ENCODE measurements around the gene MAPK4.
"Not testable (repeated sequence)": the region's sequence is repeated elsewhere in the genome, so short reads cannot be mapped to it uniquely, and the experiment has no call there.

The MAPK4 gene

GRCh38 chr18:50559752-50560680 is at the start of gene MAPK4:
TSS of gene MAPK4 (plus strand) at chr18:50560087. CDS start at chr18:50663959, 103,872 bp downstream.
- DNase-seq, result no peak

DNA sequence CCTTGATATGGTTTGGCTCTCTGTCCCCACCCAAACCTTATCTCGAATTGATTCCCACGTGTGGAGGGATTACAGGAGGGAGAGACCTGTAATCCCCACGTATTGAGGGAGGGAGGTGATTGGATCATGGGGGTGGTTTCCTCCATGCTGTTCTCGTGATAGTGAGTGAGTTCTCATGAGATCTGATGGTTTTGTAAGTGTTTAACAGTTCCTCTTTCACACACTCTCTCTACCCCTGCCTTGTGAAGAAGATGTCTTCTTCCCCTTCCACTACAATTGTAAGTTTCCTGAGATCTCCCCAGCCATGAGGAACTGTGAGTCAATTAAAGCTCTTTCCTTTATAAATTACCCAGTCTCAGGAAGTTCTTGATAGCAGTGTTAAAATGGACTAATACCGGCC is 42.6 kb upstream of the MAPK4 start:
- DNase-seq, result not testable (repeated sequence)

- DNase-seq, result no peak
These were observed 40.9 kb upstream of the MAPK4 start for GRCh38 chr18:50518787-50519546.

- no peak for DNase-seq
These were observed 36.7 kb upstream of the MAPK4 start for GRCh38 chr18:50523165-50523564.

DNA sequence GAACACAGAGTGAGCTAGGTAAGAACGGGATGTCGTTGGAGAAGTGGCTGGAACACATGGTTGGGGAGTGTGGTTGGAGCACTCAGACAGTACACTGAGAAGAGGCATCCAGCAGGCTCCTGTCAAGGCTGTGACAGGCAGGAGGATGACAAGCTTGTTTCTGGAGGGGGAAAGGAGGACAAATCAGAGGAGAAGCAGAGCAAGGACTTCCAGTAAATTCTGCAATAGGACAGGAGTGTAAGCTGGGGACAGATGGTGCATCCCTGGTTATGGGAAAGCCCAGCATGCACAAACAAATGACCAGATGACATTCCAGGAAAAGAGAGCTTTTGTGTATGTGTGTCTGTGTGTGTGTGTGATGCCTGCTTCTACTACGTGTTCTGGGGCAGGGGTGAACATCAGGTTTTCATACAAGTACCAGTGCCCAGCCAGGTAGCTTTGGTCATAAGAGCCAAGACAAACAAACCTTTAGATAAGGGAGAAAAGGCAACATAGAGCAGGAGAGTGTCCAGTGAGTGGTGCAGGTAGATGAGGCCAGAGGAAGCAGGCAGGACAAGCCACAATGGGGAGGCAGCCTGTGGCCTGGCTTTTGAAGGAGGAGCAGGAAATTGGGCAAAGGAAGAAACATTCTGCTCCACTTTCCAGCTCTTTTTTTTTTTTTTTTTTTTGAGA is 32.1 kb upstream of the MAPK4 start:
- no peak for DNase-seq

- no peak for DNase-seq
These were observed 31.1 kb upstream of the MAPK4 start for GRCh38 chr18:50528806-50529205.

DNA sequence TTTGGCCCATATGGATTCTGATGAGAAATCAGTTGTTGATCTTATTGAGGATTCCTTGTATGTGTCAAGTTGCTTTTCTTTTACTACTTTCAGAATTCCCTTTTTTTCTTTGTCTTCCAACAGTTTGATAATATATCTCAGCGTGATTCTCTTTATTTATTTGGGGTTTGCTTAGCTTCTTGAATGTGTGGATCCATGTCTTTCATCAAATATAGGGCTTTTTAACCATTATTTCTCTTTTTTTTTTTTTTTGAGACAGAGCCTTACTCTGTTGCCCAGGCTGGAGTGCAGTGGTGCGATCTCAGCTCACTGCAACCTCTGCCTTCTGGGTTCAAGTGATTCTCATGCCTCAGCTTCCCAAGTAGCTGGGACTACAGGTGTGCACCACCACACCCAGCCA is 26.1 kb upstream of the MAPK4 start:
- not testable (repeated sequence) for DNase-seq

GRCh38 chr18:50544476-50544875 is 15.4 kb upstream of the MAPK4 start:
- not testable (repeated sequence) for DNase-seq

- no peak for DNase-seq
These were observed 14.0 kb upstream of the MAPK4 start for GRCh38 chr18:50545936-50546335.

GRCh38 chr18:50548160-50548559 is 11.7 kb upstream of the MAPK4 start:
- no peak for DNase-seq

DNA sequence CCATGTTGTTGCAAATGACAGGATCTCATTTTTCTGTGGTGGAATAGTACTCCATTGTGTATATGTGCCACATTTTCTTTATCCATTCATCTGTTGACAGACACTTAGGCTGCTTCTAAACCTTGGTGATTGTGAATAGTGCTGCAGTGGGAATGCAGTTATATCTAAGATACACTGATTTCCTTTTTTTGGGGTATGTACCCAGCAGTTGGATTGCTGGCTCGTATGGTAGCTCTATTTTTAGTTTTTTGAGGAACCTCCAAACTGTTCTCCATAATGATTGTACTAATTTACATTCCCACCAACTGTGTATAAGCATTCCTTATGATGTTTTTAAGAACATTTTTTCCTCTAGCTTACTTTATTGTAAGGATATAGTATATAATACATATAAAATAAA is 8.2 kb upstream of the MAPK4 start:
- DNase-seq, result not testable (repeated sequence)

DNA sequence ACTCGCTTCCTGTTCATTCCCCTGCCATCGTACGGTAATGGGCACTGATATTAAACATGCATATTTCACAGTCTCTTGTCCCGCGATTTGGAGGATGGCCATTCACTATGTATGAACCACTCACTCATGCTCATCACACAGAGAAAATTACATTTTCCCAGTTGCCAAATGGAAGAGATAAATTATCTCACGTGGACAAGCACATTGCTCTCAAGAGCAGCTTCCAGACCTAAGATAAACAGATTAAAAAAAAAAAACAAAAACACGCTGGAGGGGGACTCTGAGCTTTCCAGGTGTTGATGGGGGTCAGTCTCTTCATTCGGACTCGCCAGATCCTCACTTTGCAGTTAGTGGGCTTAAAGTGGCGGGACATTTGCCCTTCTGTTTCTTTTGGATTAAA is 1.7 kb upstream of the MAPK4 start:
- no peak for DNase-seq

DNA sequence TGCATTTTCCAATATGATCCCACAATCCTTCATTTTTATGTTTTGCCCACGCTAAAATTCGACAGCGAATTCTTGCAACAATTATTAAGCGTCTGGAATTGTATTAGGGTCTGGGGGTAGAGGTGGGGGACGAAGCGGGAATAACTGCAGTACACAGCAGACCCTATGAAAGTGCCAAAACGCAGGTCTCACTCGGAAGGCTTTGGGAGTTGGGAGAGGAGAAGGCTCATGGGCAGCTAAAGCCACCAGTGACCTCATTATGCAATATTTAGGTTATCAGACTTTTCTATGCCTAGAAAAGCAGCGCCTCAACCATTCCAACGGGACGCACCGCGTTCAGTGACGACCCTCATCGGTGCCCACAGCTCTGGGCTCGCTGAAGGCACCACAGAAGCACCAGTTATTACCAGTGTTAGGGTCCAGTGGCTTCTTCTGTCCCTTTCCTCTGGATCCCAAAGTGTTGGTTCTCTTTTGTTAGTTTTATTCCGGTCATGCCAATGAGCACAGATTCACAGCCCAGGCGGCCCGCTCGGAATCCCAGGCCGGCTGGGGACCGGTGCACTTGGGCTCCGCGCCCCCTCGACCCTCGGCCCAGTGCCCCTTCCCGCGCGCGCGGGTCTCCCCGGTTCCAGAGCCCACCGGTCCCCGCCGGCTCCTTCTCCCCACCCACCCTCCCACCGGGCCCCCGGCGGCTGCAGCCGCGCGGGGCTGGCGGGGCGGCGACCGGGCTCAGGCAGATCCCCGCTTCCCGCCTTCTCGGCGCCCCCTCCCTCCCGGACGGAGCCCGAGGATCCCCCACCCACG is 737 bp upstream of the MAPK4 start:
- DNase-seq, result no peak

DNA sequence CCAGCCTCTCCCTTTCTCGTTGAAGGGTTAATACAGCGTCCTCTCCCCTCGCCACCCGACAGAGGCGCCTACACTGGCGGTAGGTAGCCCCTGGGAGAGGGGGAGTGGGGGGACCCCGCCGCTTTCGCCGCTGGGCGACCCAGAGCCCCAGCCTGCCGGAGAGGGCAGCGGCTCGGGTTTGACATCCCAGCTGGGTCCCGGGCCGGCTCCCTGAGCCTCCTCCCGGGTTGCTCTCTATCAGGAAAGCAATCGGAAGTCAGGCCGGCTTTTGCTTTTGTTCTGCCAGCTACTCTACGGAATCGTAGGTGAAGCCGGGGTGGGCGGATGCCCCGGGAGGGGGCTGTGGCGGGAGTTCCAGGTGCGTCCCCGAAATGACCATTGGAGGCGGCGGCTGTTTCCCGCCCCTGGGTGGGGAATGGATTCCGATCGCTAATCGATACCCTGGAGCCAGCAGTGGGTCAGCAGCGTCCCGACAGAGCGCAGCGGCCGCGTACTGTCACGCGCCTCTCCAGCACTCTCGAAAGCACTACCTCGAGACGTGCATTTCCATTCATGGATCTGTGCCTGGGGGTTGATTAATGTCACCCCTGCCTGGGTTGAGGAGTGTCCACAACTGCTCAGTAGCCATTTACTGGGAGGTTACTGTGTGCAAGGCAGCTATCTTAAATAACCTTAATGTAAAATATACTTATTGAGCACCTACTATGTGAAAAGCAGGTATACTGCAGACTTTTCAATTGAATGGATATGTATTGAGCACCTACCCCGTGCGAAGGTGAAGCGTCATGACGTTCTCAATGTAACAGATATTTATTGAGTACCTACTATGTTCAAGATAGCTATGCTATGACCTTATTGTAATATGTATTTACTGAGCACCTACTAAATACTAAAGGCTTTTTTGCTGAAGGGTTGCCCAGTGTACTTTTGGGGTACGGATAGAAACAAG is 1.1 kb downstream of the MAPK4 start:
- DNase-seq, result no peak

GRCh38 chr18:50562258-50562657 is 2.4 kb downstream of the MAPK4 start:
- not testable (repeated sequence) for DNase-seq

- no peak for DNase-seq
These were observed 2.8 kb downstream of the MAPK4 start for GRCh38 chr18:50562686-50563085.

GRCh38 chr18:50563376-50563775 is 3.5 kb downstream of the MAPK4 start:
- DNase-seq, result no peak

DNA sequence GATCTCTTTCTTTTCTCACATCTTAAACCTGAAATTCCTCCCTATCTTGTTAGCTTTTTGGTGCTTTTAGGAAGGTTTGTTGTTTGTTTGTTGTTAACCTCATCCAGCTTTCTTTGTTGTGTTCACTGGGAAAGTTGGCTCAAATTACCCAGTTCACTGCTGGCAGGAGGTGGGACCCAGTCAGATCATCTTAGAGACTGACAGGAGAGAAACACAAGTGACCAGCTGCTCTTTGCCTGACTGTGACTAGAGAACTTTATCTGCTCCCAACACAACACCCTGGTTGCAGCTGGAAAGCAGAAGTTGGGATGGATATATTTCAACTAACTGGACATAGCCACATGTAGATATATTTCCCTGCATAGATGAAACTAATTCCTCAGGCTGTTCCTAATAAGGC is 10.0 kb downstream of the MAPK4 start:
- DNase-seq, result no peak

DNA sequence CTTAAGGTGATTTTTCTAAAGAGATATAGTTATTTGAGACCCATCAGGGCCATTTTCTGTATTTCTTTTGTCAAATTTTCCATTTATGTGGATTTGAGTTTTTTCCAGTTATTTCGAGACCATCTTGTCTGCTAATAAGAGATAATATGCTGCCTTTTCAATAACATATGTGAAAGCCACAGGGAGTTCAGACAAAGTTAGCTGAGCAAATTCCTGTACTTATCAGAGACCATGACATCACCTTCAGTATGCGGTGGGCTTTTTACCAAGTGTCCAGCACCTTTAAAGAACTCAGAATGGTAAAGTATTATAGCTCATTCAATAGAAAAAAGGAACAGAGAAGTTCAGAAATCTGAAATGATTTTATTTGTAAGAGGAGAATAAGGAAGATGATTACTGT is 11.7 kb downstream of the MAPK4 start:
- DNase-seq, result no peak

DNA sequence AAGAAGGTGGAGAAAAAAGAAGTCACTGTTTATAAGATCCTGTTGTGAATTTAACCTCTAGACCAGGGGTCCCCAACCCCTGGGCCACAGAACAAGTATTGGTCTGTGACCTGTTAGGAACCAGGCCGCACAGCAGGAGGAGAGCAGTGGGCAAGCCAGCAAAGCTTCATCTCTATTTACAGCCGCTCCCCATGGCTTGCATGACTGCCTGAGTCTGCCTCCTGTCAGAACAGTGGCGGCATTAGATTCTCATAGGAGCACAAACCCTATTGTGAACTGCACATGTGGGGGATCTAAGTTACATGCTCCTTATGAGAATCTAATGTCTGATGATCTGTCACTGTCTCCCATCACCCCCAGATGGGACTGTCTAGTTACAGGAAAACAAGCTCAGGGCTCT is 13.3 kb downstream of the MAPK4 start:
- not testable (repeated sequence) for DNase-seq

GRCh38 chr18:50573679-50574078 is 13.8 kb downstream of the MAPK4 start:
- no peak for DNase-seq

All from stimulated activated CD4-positive, alpha-beta T cell treated with anti-CD3 and anti-CD28 coated beads, Interleukin-1b, Interleukin-23, amount 100 ng/mL, for 48 hours (primary cell).